ENCODE results near the gene TMEM217.
"Not testable (repeated sequence)": the region's sequence is repeated elsewhere in the genome, so short reads cannot be mapped to it uniquely, and the experiment has no call there.

TMEM217 gene

GRCh38 chr6:37257634-37258404, at the start of gene TMEM217, which contains the start of gene TBC1D22B:
TSS of gene TMEM217 (minus strand) at chr6:37258144. CDS start at chr6:37219030, 39,114 bp downstream.
TSS of gene TBC1D22B (plus strand) at chr6:37257772. CDS start at chr6:37257918, 146 bp downstream.
- peak; percentile 96 for DNase-seq

GRCh38 chr6:37307484-37307883, 49.5 kb upstream of the TMEM217 start:
- not testable (repeated sequence) for DNase-seq

GRCh38 chr6:37306624-37307222, 48.8 kb upstream of the TMEM217 start:
- DNase-seq, result peak; percentile 24

- no peak for DNase-seq
These were observed 48.0 kb upstream of the TMEM217 start for GRCh38 chr6:37305841-37306425.

GRCh38 chr6:37304766-37305165, 46.8 kb upstream of the TMEM217 start:
- no peak for DNase-seq

- no peak for DNase-seq
These were observed 46.1 kb upstream of the TMEM217 start for GRCh38 chr6:37303891-37304503.

GRCh38 chr6:37303091-37303660, 45.2 kb upstream of the TMEM217 start:
- no peak for DNase-seq

- DNase-seq, result no peak
These were observed 44.2 kb upstream of the TMEM217 start for GRCh38 chr6:37302086-37302686.

- DNase-seq, result no peak
These were observed 42.0 kb upstream of the TMEM217 start for GRCh38 chr6:37299990-37300389.

- no peak for DNase-seq
These were observed 41.0 kb upstream of the TMEM217 start for GRCh38 chr6:37298958-37299357.

GRCh38 chr6:37297637-37298036, 39.7 kb upstream of the TMEM217 start:
- not testable (repeated sequence) for DNase-seq

- no peak for DNase-seq
These were observed 35.5 kb upstream of the TMEM217 start for GRCh38 chr6:37293426-37293825.

GRCh38 chr6:37289931-37290330, 32.0 kb upstream of the TMEM217 start:
- no peak for DNase-seq

- DNase-seq, result no peak
These were observed 30.3 kb upstream of the TMEM217 start for GRCh38 chr6:37288247-37288646.

GRCh38 chr6:37287519-37288157, 29.7 kb upstream of the TMEM217 start:
- DNase-seq, result no peak

- no peak for DNase-seq
These were observed 27.9 kb upstream of the TMEM217 start for GRCh38 chr6:37285861-37286311.

GRCh38 chr6:37284781-37285180, 26.8 kb upstream of the TMEM217 start:
- DNase-seq, result no peak

- no peak for DNase-seq
These were observed 25.8 kb upstream of the TMEM217 start for GRCh38 chr6:37283671-37284151.

GRCh38 chr6:37283268-37283667, 25.3 kb upstream of the TMEM217 start:
- no peak for DNase-seq

- DNase-seq, result no peak
These were observed 24.4 kb upstream of the TMEM217 start for GRCh38 chr6:37282371-37282770.

GRCh38 chr6:37280162-37280887, 22.4 kb upstream of the TMEM217 start:
- no peak for DNase-seq
